ENCODE data around the gene IP6K1.
"Not testable (repeated sequence)": the region's sequence is repeated elsewhere in the genome, so short reads cannot be mapped to it uniquely, and the experiment has no call there.

GRCh38 chr3:49684453-49684852 is 101.9 kb downstream of the IP6K1 start:
- TF ChIP-seq, protein P1, sequence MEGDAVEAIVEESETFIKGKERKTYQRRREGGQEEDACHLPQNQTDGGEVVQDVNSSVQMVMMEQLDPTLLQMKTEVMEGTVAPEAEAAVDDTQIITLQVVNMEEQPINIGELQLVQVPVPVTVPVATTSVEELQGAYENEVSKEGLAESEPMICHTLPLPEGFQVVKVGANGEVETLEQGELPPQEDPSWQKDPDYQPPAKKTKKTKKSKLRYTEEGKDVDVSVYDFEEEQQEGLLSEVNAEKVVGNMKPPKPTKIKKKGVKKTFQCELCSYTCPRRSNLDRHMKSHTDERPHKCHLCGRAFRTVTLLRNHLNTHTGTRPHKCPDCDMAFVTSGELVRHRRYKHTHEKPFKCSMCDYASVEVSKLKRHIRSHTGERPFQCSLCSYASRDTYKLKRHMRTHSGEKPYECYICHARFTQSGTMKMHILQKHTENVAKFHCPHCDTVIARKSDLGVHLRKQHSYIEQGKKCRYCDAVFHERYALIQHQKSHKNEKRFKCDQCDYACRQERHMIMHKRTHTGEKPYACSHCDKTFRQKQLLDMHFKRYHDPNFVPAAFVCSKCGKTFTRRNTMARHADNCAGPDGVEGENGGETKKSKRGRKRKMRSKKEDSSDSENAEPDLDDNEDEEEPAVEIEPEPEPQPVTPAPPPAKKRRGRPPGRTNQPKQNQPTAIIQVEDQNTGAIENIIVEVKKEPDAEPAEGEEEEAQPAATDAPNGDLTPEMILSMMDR (IDR thresholded peaks at IDR 0.05 in 8 of 11, conservative IDR thresholded peaks at IDR 0.05 in 3 of 11), result not testable (repeated sequence)
- not testable (repeated sequence) for TF ChIP-seq POLR2AphosphoS5, POLR2A (IDR thresholded peaks at IDR 0.05)
